ENCODE measurements around the gene MAST2. TPM values are rescaled to one million over a fixed set of nuclear protein-coding genes. Genes with fewer than 3 reads are reported as not detected.

MAST2 gene
- total RNA-seq, 1 experiment from 2014 or later, result 52.8 TPM

- Histone ChIP-seq H3K9me2 (replicated peaks; ENCODE audit: insufficient read depth, low read length) (no peaks in the 10 kb centered on the region), H3K9me3 (ENCODE audit: low read length) (no peaks in the 10 kb centered on the region), H2AFZ (ENCODE audit: low read length) (no peak overlapping the region), H3K27ac (ENCODE audit: low read length) (no peak overlapping the region), H3K9ac (ENCODE audit: low read length) (no peak overlapping the region), H3K4me2 (ENCODE audit: low read depth, low read length, poor library complexity, severe bottlenecking) (no peak overlapping the region), H3K79me2 (ENCODE audit: low read length) (no peaks in the 10 kb centered on the region; the same call in 1 of the 2 replicates), H3K36me3 (ENCODE audit: insufficient read depth, low read length) (peaks cover 56% of the 10 kb centered on the region), H3K27me3 (ENCODE audit: low read length) (no peaks in the 10 kb centered on the region), H3K4me1 (ENCODE audit: low read length) (no peaks in the 10 kb centered on the region), H3K4me3 (ENCODE audit: low read length) (no peak overlapping the region), H4K20me1 (ENCODE audit: insufficient read depth, low read depth, low read length) (no peaks in the 10 kb centered on the region)
- DNase-seq, result no peak
Measured at GRCh38 chr1:46020010-46020409, 216.6 kb downstream of the MAST2 start.

- Histone ChIP-seq H3K9me2 (replicated peaks; ENCODE audit: insufficient read depth, low read length) (no peaks in the 10 kb centered on the region), H3K4me3 (ENCODE audit: low read length) (no peak overlapping the region), H3K27ac (ENCODE audit: low read length) (no peak overlapping the region), H3K36me3 (ENCODE audit: insufficient read depth, low read length) (peaks cover 56% of the 10 kb centered on the region), H3K9ac (ENCODE audit: low read length) (no peak overlapping the region), H4K20me1 (ENCODE audit: insufficient read depth, low read depth, low read length) (no peaks in the 10 kb centered on the region), H3K9me3 (ENCODE audit: low read length) (no peaks in the 10 kb centered on the region), H2AFZ (ENCODE audit: low read length) (no peak overlapping the region), H3K4me2 (ENCODE audit: low read depth, low read length, poor library complexity, severe bottlenecking) (no peak overlapping the region), H3K27me3 (ENCODE audit: low read length) (no peaks in the 10 kb centered on the region), H3K4me1 (ENCODE audit: low read length) (no peaks in the 10 kb centered on the region), H3K79me2 (ENCODE audit: low read length) (no peaks in the 10 kb centered on the region; the same call in 1 of the 2 replicates)
- DNase-seq, result no peak
Measured at GRCh38 chr1:46021046-46021996, 217.9 kb downstream of the MAST2 start.

- Histone ChIP-seq H3K9ac (ENCODE audit: low read length) (no peak overlapping the region), H3K4me2 (ENCODE audit: low read depth, low read length, poor library complexity, severe bottlenecking) (no peak overlapping the region)
Measured at GRCh38 chr1:46026531-46026930, 223.1 kb downstream of the MAST2 start.

GRCh38 chr1:46027788-46028573 lies 224.6 kb downstream of the MAST2 start:
- H3K36me3 ChIP-seq (ENCODE audit: insufficient read depth, low read length), result peaks cover 43% of the 10 kb centered on the region; the same call in 1 of the 2 replicates
- DNase-seq, result no peak
- H3K4me3 ChIP-seq (ENCODE audit: low read length), result no peak overlapping the region
- no peak overlapping the region for H3K9ac ChIP-seq (ENCODE audit: low read length)
- no peak overlapping the region for H3K27ac ChIP-seq (ENCODE audit: low read length)
- H3K9me2 ChIP-seq (replicated peaks; ENCODE audit: insufficient read depth, low read length), result no peaks in the 10 kb centered on the region
- no peaks in the 10 kb centered on the region for H3K27me3 ChIP-seq (ENCODE audit: low read length)
- H3K4me1 ChIP-seq (ENCODE audit: low read length), result no peaks in the 10 kb centered on the region
- H2AFZ ChIP-seq (ENCODE audit: low read length), result no peak overlapping the region
- H3K4me2 ChIP-seq (ENCODE audit: low read depth, low read length, poor library complexity, severe bottlenecking), result no peak overlapping the region
- H4K20me1 ChIP-seq (ENCODE audit: insufficient read depth, low read depth, low read length), result no peaks in the 10 kb centered on the region
- no peaks in the 10 kb centered on the region for H3K79me2 ChIP-seq (ENCODE audit: low read length)
- no peaks in the 10 kb centered on the region for H3K9me3 ChIP-seq (ENCODE audit: low read length)

More at GRCh38 chr1:46026531-46026930, 223.1 kb downstream of the MAST2 start:
- Histone ChIP-seq H3K4me1 (ENCODE audit: low read length) (no peaks in the 10 kb centered on the region), H2AFZ (ENCODE audit: low read length) (no peak overlapping the region), H3K36me3 (ENCODE audit: insufficient read depth, low read length) (peaks cover 58% of the 10 kb centered on the region), H3K9me3 (ENCODE audit: low read length) (no peaks in the 10 kb centered on the region), H3K9me2 (replicated peaks; ENCODE audit: insufficient read depth, low read length) (no peaks in the 10 kb centered on the region), H3K27me3 (ENCODE audit: low read length) (no peaks in the 10 kb centered on the region), H3K79me2 (ENCODE audit: low read length) (no peaks in the 10 kb centered on the region), H4K20me1 (ENCODE audit: insufficient read depth, low read depth, low read length) (no peaks in the 10 kb centered on the region), H3K4me3 (ENCODE audit: low read length) (no peak overlapping the region), H3K27ac (ENCODE audit: low read length) (no peak overlapping the region)
- no peak for DNase-seq

- Histone ChIP-seq H3K36me3 (ENCODE audit: insufficient read depth, low read length) (peaks cover 30% of the 10 kb centered on the region; the same call in 1 of the 2 replicates), H3K27me3 (ENCODE audit: low read length) (no peaks in the 10 kb centered on the region), H4K20me1 (ENCODE audit: insufficient read depth, low read depth, low read length) (no peaks in the 10 kb centered on the region), H3K9ac (ENCODE audit: low read length) (no peak overlapping the region), H3K4me1 (ENCODE audit: low read length) (no peaks in the 10 kb centered on the region), H3K9me3 (ENCODE audit: low read length) (no peaks in the 10 kb centered on the region), H3K79me2 (ENCODE audit: low read length) (no peaks in the 10 kb centered on the region), H2AFZ (ENCODE audit: low read length) (no peak overlapping the region), H3K4me2 (ENCODE audit: low read depth, low read length, poor library complexity, severe bottlenecking) (no peak overlapping the region), H3K9me2 (replicated peaks; ENCODE audit: insufficient read depth, low read length) (no peaks in the 10 kb centered on the region), H3K4me3 (ENCODE audit: low read length) (no peak overlapping the region), H3K27ac (ENCODE audit: low read length) (no peak overlapping the region)
- DNase-seq, result no peak
Measured at GRCh38 chr1:46030074-46030870, 226.9 kb downstream of the MAST2 start.

- no peaks in the 10 kb centered on the region for H4K20me1 ChIP-seq (ENCODE audit: insufficient read depth, low read depth, low read length)
- no peaks in the 10 kb centered on the region for H3K9me3 ChIP-seq (ENCODE audit: low read length)
- no peaks in the 10 kb centered on the region for H3K9me2 ChIP-seq (replicated peaks; ENCODE audit: insufficient read depth, low read length)
- H3K9ac ChIP-seq (ENCODE audit: low read length), result no peak overlapping the region
- no peak for DNase-seq
- no peaks in the 10 kb centered on the region for H3K4me1 ChIP-seq (ENCODE audit: low read length)
- peaks cover 30% of the 10 kb centered on the region; the same call in 1 of the 2 replicates for H3K36me3 ChIP-seq (ENCODE audit: insufficient read depth, low read length)
- no peak overlapping the region for H3K4me2 ChIP-seq (ENCODE audit: low read depth, low read length, poor library complexity, severe bottlenecking)
- no peaks in the 10 kb centered on the region for H3K79me2 ChIP-seq (ENCODE audit: low read length)
- no peak overlapping the region for H3K27ac ChIP-seq (ENCODE audit: low read length)
- no peaks in the 10 kb centered on the region for H3K27me3 ChIP-seq (ENCODE audit: low read length)
- H3K4me3 ChIP-seq (ENCODE audit: low read length), result no peak overlapping the region
- H2AFZ ChIP-seq (ENCODE audit: low read length), result no peak overlapping the region
Measured at GRCh38 chr1:46030876-46031660, 227.7 kb downstream of the MAST2 start.

- H3K27ac ChIP-seq (ENCODE audit: low read length), result no peak overlapping the region
- peaks cover 26% of the 10 kb centered on the region for H3K4me1 ChIP-seq (ENCODE audit: low read length)
- DNase-seq, result no peak
- H3K79me2 ChIP-seq (ENCODE audit: low read length), result no peaks in the 10 kb centered on the region
- H3K4me3 ChIP-seq (ENCODE audit: low read length), result no peak overlapping the region
- peaks cover 9% of the 10 kb centered on the region; the same call in 1 of the 2 replicates for H3K36me3 ChIP-seq (ENCODE audit: insufficient read depth, low read length)
- H3K9me2 ChIP-seq (replicated peaks; ENCODE audit: insufficient read depth, low read length), result no peaks in the 10 kb centered on the region
- H3K4me2 ChIP-seq (ENCODE audit: low read depth, low read length, poor library complexity, severe bottlenecking), result no peak overlapping the region
- H3K9me3 ChIP-seq (ENCODE audit: low read length), result no peaks in the 10 kb centered on the region
- H3K9ac ChIP-seq (ENCODE audit: low read length), result no peak overlapping the region
- H2AFZ ChIP-seq (ENCODE audit: low read length), result no peak overlapping the region
- no peaks in the 10 kb centered on the region for H4K20me1 ChIP-seq (ENCODE audit: insufficient read depth, low read depth, low read length)
- H3K27me3 ChIP-seq (ENCODE audit: low read length), result no peaks in the 10 kb centered on the region
Measured at GRCh38 chr1:46034601-46035516, 231.4 kb downstream of the MAST2 start.
